ENCODE data around the gene PDLIM1. TPM values are rescaled to one million over a fixed set of nuclear protein-coding genes. Genes with fewer than 3 reads are reported as not detected.

The PDLIM1 gene
- total RNA-seq, 2 donors from 2014 or later, result 0.42 to 3.5 TPM

- Mint-ChIP-seq H3K9me3 (no peaks in the 10 kb centered on the region), H3K27ac (no peak overlapping the region), H3K4me1 (no peaks in the 10 kb centered on the region), H3K36me3 (ENCODE audit: low read depth) (no peaks in the 10 kb centered on the region), H3K4me3 (no peak overlapping the region), H3K27me3 (peaks cover under 1% of the 10 kb centered on the region)
- no peak for ATAC-seq (replicated peaks)
These were observed 17.1 kb downstream of the PDLIM1 start for GRCh38 chr10:95273393-95274312.

- Mint-ChIP-seq H3K27ac (no peak overlapping the region), H3K4me1 (no peaks in the 10 kb centered on the region), H3K4me3 (no peak overlapping the region), H3K9me3 (no peaks in the 10 kb centered on the region), H3K27me3 (peaks cover 4% of the 10 kb centered on the region), H3K36me3 (ENCODE audit: low read depth) (no peaks in the 10 kb centered on the region)
- ATAC-seq (replicated peaks), result no peak
These were observed 22.4 kb downstream of the PDLIM1 start for GRCh38 chr10:95268438-95268837.

- Mint-ChIP-seq H3K9me3 (no peaks in the 10 kb centered on the region), H3K4me1 (no peaks in the 10 kb centered on the region), H3K4me3 (no peak overlapping the region), H3K27me3 (peaks cover 4% of the 10 kb centered on the region), H3K36me3 (ENCODE audit: low read depth) (no peaks in the 10 kb centered on the region), H3K27ac (no peak overlapping the region)
- no peak for ATAC-seq (replicated peaks)
These were observed 23.6 kb downstream of the PDLIM1 start for GRCh38 chr10:95267251-95267650.

- no peaks in the 10 kb centered on the region for H3K36me3 Mint-ChIP-seq (ENCODE audit: low read depth)
- no peaks in the 10 kb centered on the region for H3K4me1 Mint-ChIP-seq
- ATAC-seq (replicated peaks), result no peak
- no peak overlapping the region for H3K4me3 Mint-ChIP-seq
- peaks cover 4% of the 10 kb centered on the region for H3K27me3 Mint-ChIP-seq
- no peak overlapping the region for H3K27ac Mint-ChIP-seq
- H3K9me3 Mint-ChIP-seq, result no peaks in the 10 kb centered on the region
These were observed 24.1 kb downstream of the PDLIM1 start for GRCh38 chr10:95266674-95267095.

GRCh38 chr10:95265572-95265971, 25.2 kb downstream of the PDLIM1 start:
- Mint-ChIP-seq H3K4me1 (no peaks in the 10 kb centered on the region), H3K4me3 (no peak overlapping the region), H3K27ac (no peak overlapping the region), H3K27me3 (peaks cover 4% of the 10 kb centered on the region), H3K36me3 (ENCODE audit: low read depth) (no peaks in the 10 kb centered on the region), H3K9me3 (no peaks in the 10 kb centered on the region)
- no peak for ATAC-seq (replicated peaks)

- no peak for ATAC-seq (replicated peaks)
- Mint-ChIP-seq H3K9me3 (no peaks in the 10 kb centered on the region), H3K27ac (no peak overlapping the region), H3K27me3 (peaks cover 4% of the 10 kb centered on the region), H3K4me3 (no peak overlapping the region), H3K36me3 (ENCODE audit: low read depth) (no peaks in the 10 kb centered on the region), H3K4me1 (no peaks in the 10 kb centered on the region)
These were observed 26.4 kb downstream of the PDLIM1 start for GRCh38 chr10:95264227-95265051.

GRCh38 chr10:95263864-95264226, 27.0 kb downstream of the PDLIM1 start:
- H3K4me1 Mint-ChIP-seq, result no peaks in the 10 kb centered on the region
- no peaks in the 10 kb centered on the region for H3K36me3 Mint-ChIP-seq (ENCODE audit: low read depth)
- no peak overlapping the region for H3K4me3 Mint-ChIP-seq
- ATAC-seq (replicated peaks), result no peak
- no peaks in the 10 kb centered on the region for H3K9me3 Mint-ChIP-seq
- H3K27ac Mint-ChIP-seq, result no peak overlapping the region
- H3K27me3 Mint-ChIP-seq, result peaks cover 4% of the 10 kb centered on the region

- H3K27me3 Mint-ChIP-seq, result no peaks in the 10 kb centered on the region
- H3K27ac Mint-ChIP-seq, result no peak overlapping the region
- no peak overlapping the region for H3K4me3 Mint-ChIP-seq
- no peak for ATAC-seq (replicated peaks)
- no peaks in the 10 kb centered on the region for H3K9me3 Mint-ChIP-seq
- H3K4me1 Mint-ChIP-seq, result no peaks in the 10 kb centered on the region
- H3K36me3 Mint-ChIP-seq (ENCODE audit: low read depth), result no peaks in the 10 kb centered on the region
These were observed 27.9 kb downstream of the PDLIM1 start for GRCh38 chr10:95262763-95263518.

GRCh38 chr10:95261926-95262325, 28.9 kb downstream of the PDLIM1 start:
- Mint-ChIP-seq H3K4me1 (no peaks in the 10 kb centered on the region), H3K27me3 (no peaks in the 10 kb centered on the region), H3K4me3 (no peak overlapping the region), H3K36me3 (ENCODE audit: low read depth) (no peaks in the 10 kb centered on the region), H3K9me3 (no peaks in the 10 kb centered on the region), H3K27ac (no peak overlapping the region)
- no peak for ATAC-seq (replicated peaks)

- Mint-ChIP-seq H3K4me1 (no peaks in the 10 kb centered on the region), H3K9me3 (no peaks in the 10 kb centered on the region), H3K27me3 (no peaks in the 10 kb centered on the region), H3K36me3 (ENCODE audit: low read depth) (no peaks in the 10 kb centered on the region), H3K27ac (no peak overlapping the region), H3K4me3 (no peak overlapping the region)
- ATAC-seq (replicated peaks), result no peak
These were observed 29.8 kb downstream of the PDLIM1 start for GRCh38 chr10:95260909-95261552.

GRCh38 chr10:95260397-95260881, 30.4 kb downstream of the PDLIM1 start:
- Mint-ChIP-seq H3K4me3 (no peak overlapping the region), H3K27me3 (peaks cover 4% of the 10 kb centered on the region), H3K27ac (no peak overlapping the region), H3K36me3 (ENCODE audit: low read depth) (no peaks in the 10 kb centered on the region), H3K9me3 (peaks cover 4% of the 10 kb centered on the region), H3K4me1 (no peaks in the 10 kb centered on the region)
- ATAC-seq (replicated peaks), result no peak

- Mint-ChIP-seq H3K9me3 (peaks cover 4% of the 10 kb centered on the region), H3K27me3 (peaks cover 7% of the 10 kb centered on the region), H3K4me1 (no peaks in the 10 kb centered on the region), H3K27ac (no peak overlapping the region), H3K4me3 (no peak overlapping the region), H3K36me3 (ENCODE audit: low read depth) (no peaks in the 10 kb centered on the region)
- ATAC-seq (replicated peaks), result no peak
These were observed 33.0 kb downstream of the PDLIM1 start for GRCh38 chr10:95257849-95258248.

- Mint-ChIP-seq H3K27ac (no peak overlapping the region), H3K4me3 (no peak overlapping the region), H3K27me3 (peaks cover 15% of the 10 kb centered on the region), H3K4me1 (no peaks in the 10 kb centered on the region), H3K9me3 (peaks cover 4% of the 10 kb centered on the region), H3K36me3 (ENCODE audit: low read depth) (no peaks in the 10 kb centered on the region)
- no peak for ATAC-seq (replicated peaks)
These were observed 34.5 kb downstream of the PDLIM1 start for GRCh38 chr10:95256268-95256667.

- no peak for ATAC-seq (replicated peaks)
- Mint-ChIP-seq H3K27me3 (peaks cover 19% of the 10 kb centered on the region), H3K4me3 (no peak overlapping the region), H3K27ac (no peak overlapping the region), H3K4me1 (no peaks in the 10 kb centered on the region), H3K36me3 (ENCODE audit: low read depth) (no peaks in the 10 kb centered on the region), H3K9me3 (peaks cover 4% of the 10 kb centered on the region)
These were observed 36.2 kb downstream of the PDLIM1 start for GRCh38 chr10:95254629-95255028.

Data from activated T-helper 17 cell treated with anti-CD3 and anti-CD28 coated beads, Interleukin-2, amount 50 U/mL, for 72 hours (primary cell).